Ishikawa (cell line): ENCODE data around the gene MUC5AC.

Source experiments
- CEBPB ChIP-seq: IDR thresholded peaks from 2 replicates; pipeline ENCODE4 v1.6.1; 2012
- CREB1 ChIP-seq: IDR thresholded peaks from 2 replicates; pipeline ENCODE4 v1.6.1; 2012; ENCODE audit warnings: low read depth
- EGR1 ChIP-seq: IDR thresholded peaks from 2 replicates; pipeline ENCODE4 v1.6.1; 2012
- EP300 ChIP-seq: IDR thresholded peaks from 2 replicates; pipeline ENCODE4 v1.6.1; 2012; ENCODE audit warnings: borderline replicate concordance
- FOXM1 ChIP-seq: IDR thresholded peaks from 2 replicates; pipeline ENCODE4 v1.6.1; 2012; ENCODE audit warnings: low read depth, borderline replicate concordance
- MAX ChIP-seq: IDR thresholded peaks from 2 replicates; pipeline ENCODE4 v1.6.1; 2012
- NFIC ChIP-seq: IDR thresholded peaks from 2 replicates; pipeline ENCODE4 v1.6.1; 2012
- RAD21 ChIP-seq: IDR thresholded peaks from 2 replicates; pipeline ENCODE4 v1.6.1; 2012; ENCODE audit warnings: low read depth
- REST ChIP-seq: IDR thresholded peaks from 2 replicates; pipeline ENCODE4 v1.6.1; 2012; ENCODE audit warnings: low read depth, mild to moderate bottlenecking
- TAF1 ChIP-seq: IDR thresholded peaks from 2 replicates; pipeline ENCODE4 v1.6.1; 2012; ENCODE audit warnings: low read depth, mild to moderate bottlenecking
- TCF12 ChIP-seq: IDR thresholded peaks from 2 replicates; pipeline ENCODE4 v1.6.1; 2012; ENCODE audit warnings: low read depth
- TEAD4 ChIP-seq: IDR thresholded peaks from 2 replicates; pipeline ENCODE4 v1.6.1; 2012
- USF1 ChIP-seq: IDR thresholded peaks from 2 replicates; pipeline ENCODE4 v1.6.1; 2012
- YY1 ChIP-seq: IDR thresholded peaks from 2 replicates; pipeline ENCODE4 v1.6.1; 2012; ENCODE audit warnings: low read depth
- ZBTB7A ChIP-seq: IDR thresholded peaks from 2 replicates; pipeline ENCODE4 v1.6.1; 2012; ENCODE audit warnings: low read depth

The MUC5AC gene

GRCh38 chr11:1225386-1226225, 67.9 kb downstream of the MUC5AC start:
- TF ChIP-seq USF1 (no peak), EGR1 (no peak), NFIC (no peak), RAD21 (no peak), TEAD4 (no peak), REST (no peak), TCF12 (no peak), TAF1 (no peak), FOXM1 (no peak), CEBPB (no peak)

GRCh38 chr11:1226226-1226985, 68.7 kb downstream of the MUC5AC start:
- TF ChIP-seq RAD21 (0 out of 2 replicates have a peak, but pooled peaks have one; percentile 16), MAX (no peak)

- TF ChIP-seq FOXM1 (no peak), RAD21 (no peak)
These were observed 69.3 kb downstream of the MUC5AC start for GRCh38 chr11:1226986-1227550.

GRCh38 chr11:1227551-1228100, 69.9 kb downstream of the MUC5AC start:
- TF ChIP-seq EP300 (no peak), NFIC (no peak), REST (no peak), ZBTB7A (no peak), TCF12 (no peak), USF1 (no peak), YY1 (no peak), TAF1 (no peak), EGR1 (no peak), FOXM1 (no peak), CEBPB (no peak), TEAD4 (no peak), CREB1 (no peak), RAD21 (no peak), MAX (no peak)

GRCh38 chr11:1228101-1228821, 70.5 kb downstream of the MUC5AC start:
- TF ChIP-seq CEBPB (no peak), ZBTB7A (peak; percentile 32; the same call in 1 of the 2 replicates), TCF12 (no peak), YY1 (no peak), MAX (no peak)
